Esophagus (tissue), 2 donors: ENCODE data around the gene GPR31. TPM values are rescaled to one million over a fixed set of nuclear protein-coding genes. Genes with fewer than 3 reads are reported as not detected.

Source experiments
- H3K27ac ChIP-seq, 2 donors: one replicate each; pipeline ENCODE4 v1.5.1; 2013; ENCODE audit warnings: low read depth in 2 of 2, mild to moderate bottlenecking in 2 of 2, inconsistent platforms in 1 of 2, low read length in 1 of 2, moderate library complexity in 1 of 2
- H3K27me3 ChIP-seq, 2 donors: one replicate each; pipeline ENCODE4 v1.6.1; 2013; ENCODE audit warnings: low read length in 2 of 2, control low read depth in 1 of 2, mild to moderate bottlenecking in 1 of 2; ENCODE audit not compliant: insufficient read depth in 2 of 2, control insufficient read depth in 1 of 2
- H3K36me3 ChIP-seq, 2 donors: one replicate each; pipeline ENCODE4 v1.6.1; 2013; ENCODE audit warnings: low read length in 1 of 2; ENCODE audit not compliant: control insufficient read depth in 2 of 2, insufficient read depth in 2 of 2
- H3K4me1 ChIP-seq, 2 donors: one replicate each; pipeline ENCODE4 v1.6.1; 2013; ENCODE audit warnings: low read length in 1 of 2; ENCODE audit not compliant: control insufficient read depth in 2 of 2, insufficient read depth in 2 of 2
- H3K4me3 ChIP-seq, 2 donors: one replicate each; pipeline ENCODE4 v1.5.1; 2013; ENCODE audit warnings: low read length in 2 of 2, mild to moderate bottlenecking in 2 of 2, low read depth in 1 of 2, moderate library complexity in 1 of 2
- H3K9me3 ChIP-seq, 2 donors: one replicate each; pipeline ENCODE4 v1.6.1; 2013; ENCODE audit warnings: mild to moderate bottlenecking in 2 of 2, low read depth in 1 of 2, low read length in 1 of 2, moderate library complexity in 1 of 2; ENCODE audit not compliant: control insufficient read depth in 2 of 2, insufficient read depth in 1 of 2
- WGBS, 2 donors: extraction: QIAGEN DNeasy Blood & Tissue Kit; methylation state at CpG; one replicate each; pipeline ENCODE4 v1.1.7; 2013; 5-methylcytosine and 5-hydroxymethylcytosine counted together
- polyA plus RNA-seq, 2 donors: library from polyadenylated mRNA; stranded (reverse); fragments of 200-250 nt; gene quantifications; one replicate each; pipeline ENCODE4 v1.2.3, GENCODE V29; 2013
- donor health status: healthy with polysubstance abuse.
- donor health status: Bipolar disorder and iron deficiency.

The GPR31 gene
- polyA plus RNA-seq, 2 donors = not detected

GRCh38 chr6:167154291-167154690 is 3.5 kb downstream of the GPR31 start:
- Histone ChIP-seq H3K27ac (no peak overlapping the region), H3K9me3 (no peaks in the 10 kb centered on the region), H3K4me3 (no peak overlapping the region), H3K27me3 (no peaks in the 10 kb centered on the region), H3K4me1 (peaks cover 0 to 3% of the 10 kb centered on the region in 2 donors), H3K36me3 (no peaks in the 10 kb centered on the region)
- 70 to 71% methylated on average over 9 of the region's 9 CpGs for WGBS, 2 donors

- no peak overlapping the region for H3K27ac ChIP-seq
- H3K4me1 ChIP-seq = peaks cover 0 to 3% of the 10 kb centered on the region in 2 donors
- 55 to 60% methylated on average over 13 of the region's 13 CpGs for WGBS, 2 donors
- no peaks in the 10 kb centered on the region for H3K36me3 ChIP-seq
- no peaks in the 10 kb centered on the region for H3K9me3 ChIP-seq
- H3K27me3 ChIP-seq = no peaks in the 10 kb centered on the region
- no peak overlapping the region for H3K4me3 ChIP-seq
Observed at GRCh38 chr6:167153521-167153959, 4.2 kb downstream of the GPR31 start.

- H3K4me3 ChIP-seq = no peak overlapping the region
- 85% methylated on average over 9 of the region's 9 CpGs for WGBS, 2 donors
- H3K9me3 ChIP-seq = no peaks in the 10 kb centered on the region
- no peaks in the 10 kb centered on the region for H3K27me3 ChIP-seq
- H3K36me3 ChIP-seq = no peaks in the 10 kb centered on the region
- H3K4me1 ChIP-seq = peaks cover 0 to 3% of the 10 kb centered on the region in 2 donors
- H3K27ac ChIP-seq = no peak overlapping the region
Observed at GRCh38 chr6:167152862-167153261, 4.9 kb downstream of the GPR31 start.

GRCh38 chr6:167151648-167152047 is 6.1 kb downstream of the GPR31 start:
- no peak overlapping the region for H3K27ac ChIP-seq

GRCh38 chr6:167150941-167151549 is 6.7 kb downstream of the GPR31 start:
- H3K27ac ChIP-seq = no peak overlapping the region
- WGBS, 2 donors = 84% methylated on average over 6 of the region's 6 CpGs

More at GRCh38 chr6:167151648-167152047, 6.1 kb downstream of the GPR31 start:
- H3K4me1 ChIP-seq = peaks cover 0 to 2% of the 10 kb centered on the region in 2 donors
- H3K36me3 ChIP-seq = no peaks in the 10 kb centered on the region
- H3K27me3 ChIP-seq = no peaks in the 10 kb centered on the region
- no peak overlapping the region for H3K4me3 ChIP-seq
- no peaks in the 10 kb centered on the region for H3K9me3 ChIP-seq
- WGBS, 2 donors = 82 to 87% methylated on average over 7 of the region's 7 CpGs

GRCh38 chr6:167148997-167149396 is 8.8 kb downstream of the GPR31 start:
- H3K9me3 ChIP-seq = no peaks in the 10 kb centered on the region
- H3K27me3 ChIP-seq = no peaks in the 10 kb centered on the region
- 72 to 79% methylated on average over 5 of the region's 5 CpGs for WGBS, 2 donors
- H3K36me3 ChIP-seq = no peaks in the 10 kb centered on the region
- H3K4me3 ChIP-seq = no peak overlapping the region
- no peak overlapping the region for H3K27ac ChIP-seq
- peaks cover 0 to 2% of the 10 kb centered on the region in 2 donors for H3K4me1 ChIP-seq

More at GRCh38 chr6:167150941-167151549, 6.7 kb downstream of the GPR31 start:
- Histone ChIP-seq H3K36me3 (no peaks in the 10 kb centered on the region), H3K9me3 (no peaks in the 10 kb centered on the region), H3K27me3 (no peaks in the 10 kb centered on the region), H3K4me1 (peaks cover 0 to 2% of the 10 kb centered on the region in 2 donors), H3K4me3 (no peak overlapping the region)

- no peak overlapping the region for H3K4me3 ChIP-seq
- no peaks in the 10 kb centered on the region for H3K27me3 ChIP-seq
- H3K36me3 ChIP-seq = no peaks in the 10 kb centered on the region
- no peak overlapping the region for H3K27ac ChIP-seq
- H3K9me3 ChIP-seq = no peaks in the 10 kb centered on the region
- H3K4me1 ChIP-seq = peaks cover 0 to 2% of the 10 kb centered on the region in 2 donors
Observed at GRCh38 chr6:167148021-167148420, 9.8 kb downstream of the GPR31 start.

GRCh38 chr6:167146977-167147376 is 10.8 kb downstream of the GPR31 start:
- no peaks in the 10 kb centered on the region for H3K36me3 ChIP-seq
- no peak overlapping the region for H3K27ac ChIP-seq
- H3K4me1 ChIP-seq = peaks cover 0 to 2% of the 10 kb centered on the region in 2 donors
- no peak overlapping the region for H3K4me3 ChIP-seq
- H3K27me3 ChIP-seq = no peaks in the 10 kb centered on the region
- WGBS, 2 donors = 33 to 44% methylated on average over 16 of the region's 16 CpGs
- H3K9me3 ChIP-seq = no peaks in the 10 kb centered on the region

GRCh38 chr6:167146135-167146534 is 11.6 kb downstream of the GPR31 start:
- H3K27me3 ChIP-seq = no peaks in the 10 kb centered on the region

GRCh38 chr6:167145461-167145860 is 12.3 kb downstream of the GPR31 start:
- Histone ChIP-seq H3K4me3 (no peak overlapping the region), H3K4me1 (peaks cover 0 to 2% of the 10 kb centered on the region in 2 donors), H3K36me3 (no peaks in the 10 kb centered on the region), H3K27ac (no peak overlapping the region), H3K27me3 (no peaks in the 10 kb centered on the region), H3K9me3 (no peaks in the 10 kb centered on the region)
- 87 to 88% methylated on average over 12 of the region's 12 CpGs for WGBS, 2 donors

More at GRCh38 chr6:167146135-167146534, 11.6 kb downstream of the GPR31 start:
- Histone ChIP-seq H3K4me3 (no peak overlapping the region), H3K9me3 (no peaks in the 10 kb centered on the region), H3K36me3 (no peaks in the 10 kb centered on the region), H3K27ac (no peak overlapping the region), H3K4me1 (peaks cover 0 to 2% of the 10 kb centered on the region in 2 donors)
- 69 to 77% methylated on average over 15 of the region's 15 CpGs for WGBS, 2 donors
